Coronary artery (tissue), 2 donors: Measurements from ENCODE around the gene CDH23.

ENCODE experiments used
- DNase-seq: peaks from one replicate; pipeline ENCODE4 v3.0.0-alpha.2; 2017; ENCODE audit warnings: low spot score
- H3K27ac ChIP-seq, 2 donors: fragments of 200-600 bp; sonication (generic); one replicate each; pipeline ENCODE4 v1.5.1; 2016 to 2019
- H3K4me3 ChIP-seq: fragments of 200-600 bp; sonication (generic); 2 replicates; pipeline ENCODE4 v1.5.1; 2016; ENCODE audit warnings: mild to moderate bottlenecking, moderate library complexity
- TF ChIP-seq, protein P1 (sequence below): fragments of 200-600 bp; sonication (generic); IDR thresholded peaks from one replicate; pipeline ENCODE4 v1.5.1; 2019; ENCODE audit warnings: antibody characterized with exemption

CDH23 gene

DNA sequence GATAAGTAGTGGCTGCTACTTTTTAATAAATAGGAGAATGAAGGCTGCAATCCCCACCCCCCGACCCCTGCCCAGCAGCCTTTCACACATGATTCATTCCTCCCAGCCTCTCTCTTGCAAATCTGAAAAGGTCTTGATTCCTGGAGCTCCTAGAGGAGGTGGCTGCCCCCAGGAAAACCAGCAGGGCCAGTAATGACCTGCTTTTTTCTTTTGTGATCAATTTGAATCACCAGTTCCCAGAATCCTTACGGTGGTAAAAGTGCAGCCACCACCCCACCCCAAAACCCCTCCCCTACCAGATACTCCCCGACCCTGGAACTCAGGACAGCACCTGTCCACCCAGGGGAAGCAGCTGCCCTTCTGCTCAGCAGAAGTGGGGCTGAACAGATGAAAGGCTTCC is 213.9 kb downstream of the CDH23 start:
- Histone ChIP-seq H3K27ac (no peak overlapping the region), H3K4me3 (no peak overlapping the region)
- DNase-seq: no peak
- TF ChIP-seq, protein P1, sequence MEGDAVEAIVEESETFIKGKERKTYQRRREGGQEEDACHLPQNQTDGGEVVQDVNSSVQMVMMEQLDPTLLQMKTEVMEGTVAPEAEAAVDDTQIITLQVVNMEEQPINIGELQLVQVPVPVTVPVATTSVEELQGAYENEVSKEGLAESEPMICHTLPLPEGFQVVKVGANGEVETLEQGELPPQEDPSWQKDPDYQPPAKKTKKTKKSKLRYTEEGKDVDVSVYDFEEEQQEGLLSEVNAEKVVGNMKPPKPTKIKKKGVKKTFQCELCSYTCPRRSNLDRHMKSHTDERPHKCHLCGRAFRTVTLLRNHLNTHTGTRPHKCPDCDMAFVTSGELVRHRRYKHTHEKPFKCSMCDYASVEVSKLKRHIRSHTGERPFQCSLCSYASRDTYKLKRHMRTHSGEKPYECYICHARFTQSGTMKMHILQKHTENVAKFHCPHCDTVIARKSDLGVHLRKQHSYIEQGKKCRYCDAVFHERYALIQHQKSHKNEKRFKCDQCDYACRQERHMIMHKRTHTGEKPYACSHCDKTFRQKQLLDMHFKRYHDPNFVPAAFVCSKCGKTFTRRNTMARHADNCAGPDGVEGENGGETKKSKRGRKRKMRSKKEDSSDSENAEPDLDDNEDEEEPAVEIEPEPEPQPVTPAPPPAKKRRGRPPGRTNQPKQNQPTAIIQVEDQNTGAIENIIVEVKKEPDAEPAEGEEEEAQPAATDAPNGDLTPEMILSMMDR: no peak

DNA sequence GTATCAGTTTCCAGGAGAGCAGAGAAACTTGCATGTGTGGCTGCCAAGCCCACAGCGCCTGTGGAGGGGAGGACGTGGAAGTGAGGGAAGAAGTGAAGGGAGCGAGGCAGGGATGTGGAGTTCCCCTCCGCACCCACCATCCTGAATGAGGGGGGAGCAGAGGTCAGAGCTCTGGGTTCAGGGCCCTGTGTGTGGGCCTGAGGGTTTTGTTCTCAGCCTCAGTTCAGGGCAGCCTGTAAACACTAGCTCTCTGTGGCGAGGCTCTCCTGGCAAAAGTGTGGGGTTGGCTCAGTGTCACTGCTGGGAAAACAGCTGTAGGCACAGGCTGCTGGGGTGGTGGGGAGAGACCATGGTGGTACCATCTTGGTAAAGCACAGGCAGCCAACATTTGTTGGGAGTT is 214.4 kb downstream of the CDH23 start:
- DNase-seq: no peak
- Histone ChIP-seq H3K27ac (no peak overlapping the region), H3K4me3 (no peak overlapping the region)
- TF ChIP-seq, protein P1: no peak

DNA sequence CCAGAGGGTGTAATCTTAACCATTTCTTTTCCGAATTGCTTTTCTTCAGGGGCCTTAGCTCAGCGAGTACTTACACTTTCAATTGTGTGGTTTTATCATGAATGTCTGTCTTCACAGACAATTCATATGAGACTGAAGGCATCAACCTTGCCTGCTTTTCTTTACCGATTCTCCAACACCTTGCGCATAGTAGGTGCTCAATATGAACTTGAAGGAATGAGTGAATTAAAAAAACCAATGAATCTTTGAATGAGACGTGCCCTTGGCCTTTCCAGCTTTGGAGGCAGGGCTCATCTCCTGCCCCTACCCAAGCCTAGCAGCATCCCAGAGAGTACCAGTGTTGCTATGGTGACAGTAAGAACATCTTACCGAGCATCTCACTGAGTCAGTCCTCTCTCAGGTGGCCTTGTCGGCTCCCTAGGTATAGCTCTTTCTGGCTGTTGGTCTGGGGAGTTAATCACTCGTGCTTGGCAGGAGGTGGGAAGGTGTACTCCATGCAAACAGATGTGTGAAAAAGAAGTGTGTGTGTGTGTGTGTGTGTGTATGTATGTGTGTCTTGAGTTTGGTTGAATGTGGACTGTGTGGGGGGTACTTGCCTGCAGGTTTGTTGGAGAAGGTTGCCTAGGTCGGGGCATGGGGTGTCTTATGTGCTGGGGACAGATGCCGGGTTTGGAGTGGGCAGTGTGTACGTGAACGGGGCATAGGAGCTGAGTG is 215.1 kb downstream of the CDH23 start:
- H3K4me3 ChIP-seq: no peak overlapping the region
- no peak for DNase-seq
- TF ChIP-seq, protein P1: no peak
- no peak overlapping the region for H3K27ac ChIP-seq

DNA sequence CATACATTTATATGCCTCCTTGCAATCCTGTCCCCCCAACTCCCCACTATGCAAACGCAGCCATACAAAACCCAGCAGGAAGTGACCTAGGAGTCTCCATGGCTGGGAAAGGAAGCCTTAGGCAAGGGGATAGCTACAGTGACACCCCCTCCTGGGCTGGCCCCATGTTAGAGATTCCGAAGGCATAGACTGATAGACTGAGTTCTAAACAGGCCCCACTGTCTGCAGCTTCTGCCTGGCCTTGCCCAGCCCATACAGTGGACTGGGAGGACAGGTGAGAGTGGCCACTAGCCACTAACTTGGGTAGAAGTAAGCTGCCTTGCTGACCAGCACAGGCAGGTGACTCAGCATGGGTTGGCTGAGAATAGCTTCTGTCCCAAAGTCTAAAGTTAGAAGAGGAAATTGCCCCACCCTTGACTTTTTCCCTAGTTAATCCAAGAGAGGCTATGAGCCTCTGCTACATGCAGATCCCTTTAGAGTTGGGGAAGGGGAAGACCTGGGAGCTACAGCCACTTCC is 216.6 kb downstream of the CDH23 start:
- Histone ChIP-seq H3K27ac (peak overlapping the region in 1 of 2 donors; percentile 45), H3K4me3 (no peak overlapping the region)
- TF ChIP-seq, protein P1: no peak
- DNase-seq: no peak

DNA sequence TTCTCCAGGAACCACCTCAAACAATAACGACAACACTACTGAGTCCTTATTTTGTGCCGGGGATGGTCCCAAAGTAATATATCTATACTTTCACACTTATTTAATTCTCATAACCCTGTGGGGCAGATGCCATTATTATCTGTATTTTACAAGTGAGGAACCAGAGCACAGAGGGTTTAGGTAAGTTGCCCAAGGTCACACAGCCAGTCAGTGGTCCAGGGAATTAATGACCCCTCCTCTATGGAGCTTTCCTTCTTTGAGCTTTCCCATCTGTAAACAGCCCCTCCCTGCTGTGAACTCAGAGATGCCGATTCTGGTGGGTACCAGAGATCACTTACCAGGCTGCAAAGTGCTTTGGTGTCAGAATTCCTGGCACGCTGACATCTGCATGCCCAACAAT is 217.2 kb downstream of the CDH23 start:
- peak overlapping the region in 1 of 2 donors; percentile 45 for H3K27ac ChIP-seq
- no peak for DNase-seq
- no peak overlapping the region for H3K4me3 ChIP-seq
- TF ChIP-seq, protein P1: no peak

DNA sequence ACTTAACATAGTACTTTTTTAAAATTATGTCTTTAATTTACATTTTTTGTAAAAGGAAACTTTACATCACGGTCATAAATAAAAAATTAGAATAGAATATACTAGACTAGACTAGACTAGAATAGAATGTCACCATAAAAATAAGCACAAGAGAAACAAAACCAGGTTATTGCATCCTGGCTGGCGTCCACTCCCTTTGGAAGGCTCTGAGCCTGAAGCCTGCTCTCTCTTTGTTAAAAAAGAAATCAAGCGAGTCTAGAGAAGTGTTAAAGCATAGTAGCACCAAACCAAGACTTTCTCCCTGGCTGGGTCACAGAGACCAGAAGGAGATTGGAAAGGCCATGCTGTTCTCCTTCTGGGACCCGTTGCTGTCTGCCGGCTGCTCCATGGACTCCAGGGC is 218.2 kb downstream of the CDH23 start:
- no peak overlapping the region for H3K4me3 ChIP-seq
- no peak overlapping the region for H3K27ac ChIP-seq
- TF ChIP-seq, protein P1: no peak
- DNase-seq: no peak
